GM12878 (cell line): ENCODE measurements around the gene SHMT2. TPM values are rescaled to one million over a fixed set of nuclear protein-coding genes. Genes with fewer than 3 reads are reported as not detected.

Experiments used
- ATAC-seq: fragments of 200-7000 bp; cut with Tn5 transposase; 3 replicates; pipeline ENCODE4 v1.9.1; 2020; ENCODE audit warnings: mild to moderate bottlenecking, moderate library complexity
- BruUV-seq: library from RNA; stranded (reverse); fragments of 400-500 nt; replicated peaks from 2 replicates; lab custom pipeline; 2021; lab: Mats Ljungman, UMichigan
- CTCF ChIA-PET: fragments of 300-600 bp; sonication (Branson Sonifier 250); formaldehyde crosslinking; extraction: SDS; loops from one replicate; lab custom pipeline; 2021; ENCODE audit warnings: inconsistent platforms; lab: Yijun Ruan, JAX
- POLR2A ChIA-PET: fragments of 350-600 bp; formaldehyde crosslinking; extraction: SDS; loops from one replicate; lab custom pipeline; 2021; ENCODE audit warnings: inconsistent platforms; lab: Charles Lee
- RAD21 ChIA-PET: fragments of 300-600 bp; sonication (Branson Sonifier 250); formaldehyde crosslinking; loops from one replicate; lab custom pipeline; 2023; ENCODE audit warnings: antibody characterized with exemption; ENCODE audit not compliant: unreplicated experiment; lab: Charles Lee
- SMC1A ChIA-PET: fragments of 300-600 bp; sonication (Branson Sonifier 250); formaldehyde crosslinking; loops from one replicate; lab custom pipeline; 2023; ENCODE audit not compliant: unreplicated experiment, uncharacterized antibody; lab: Charles Lee
- DNase-seq: peaks from one replicate; pipeline ENCODE4 v3.0.0-alpha.2; 2011; ENCODE audit warnings: low read depth, low spot score
- FAIRE-seq: peaks from 3 replicates; lab custom pipeline; 2011; peaks lifted over from hg19 to GRCh38; lab: Jason Lieb, UNC
- H2AFZ ChIP-seq: 2 replicates; pipeline ENCODE4 v1.6.0; 2011; ENCODE audit warnings: low read depth, low read length, control low read depth; ENCODE audit not compliant: control insufficient read depth
- H3K27ac ChIP-seq: 2 replicates; pipeline ENCODE4 v1.5.1; 2011; ENCODE audit warnings: control low read depth; ENCODE audit not compliant: control insufficient read depth, insufficient read depth
- H3K27me3 ChIP-seq, 2 experiments: replicated peaks in 1 of 2; 2 replicates each; pipeline versions ENCODE4 v1.6.0 to v1.6.1; 2011; ENCODE audit warnings: low read length in 1 of 2; ENCODE audit not compliant: control insufficient read depth in 2 of 2, insufficient read depth in 2 of 2
- H3K36me3 ChIP-seq, 2 experiments: 2 replicates each; pipeline ENCODE4 v1.5.1; 2011; ENCODE audit warnings: low read length in 1 of 2; ENCODE audit not compliant: control insufficient read depth in 2 of 2, insufficient read depth in 2 of 2
- H3K4me1 ChIP-seq: 2 replicates; pipeline ENCODE4 v1.6.1; 2011; ENCODE audit warnings: mild to moderate bottlenecking, low read length, moderate library complexity, mixed read lengths; ENCODE audit not compliant: control insufficient read depth, insufficient read depth
- H3K4me2 ChIP-seq: 2 replicates; pipeline ENCODE4 v1.6.0; 2011; ENCODE audit warnings: control low read depth; ENCODE audit not compliant: control insufficient read depth, insufficient read depth
- H3K4me3 ChIP-seq: fragments of 200-600 bp; sonication (generic); 2 replicates; pipeline ENCODE4 v1.5.1; 2016
- H3K79me2 ChIP-seq: 2 replicates; pipeline ENCODE4 v1.6.0; 2011; ENCODE audit warnings: low read length; ENCODE audit not compliant: control insufficient read depth, insufficient read depth
- H3K9ac ChIP-seq: 2 replicates; pipeline ENCODE4 v1.8.0; 2011; ENCODE audit warnings: low read length, control low read depth, mixed read lengths; ENCODE audit not compliant: control insufficient read depth, insufficient read depth
- H3K9me3 ChIP-seq: replicated peaks from 3 replicates; pipeline ENCODE4 v1.5.1; 2011; ENCODE audit warnings: mild to moderate bottlenecking, low read length; ENCODE audit not compliant: control insufficient read depth, insufficient read depth
- H4K20me1 ChIP-seq: 2 replicates; pipeline ENCODE4 v1.6.0; 2011; ENCODE audit not compliant: control insufficient read depth, insufficient read depth
- CBFB ChIP-seq: IDR thresholded peaks from 2 replicates; pipeline ENCODE4 v1.6.1; 2016; ENCODE audit warnings: antibody characterized with exemption, low read depth
- HCFC1 ChIP-seq: fragments of 150-350 bp; IDR thresholded peaks from 2 replicates; pipeline ENCODE4 v1.6.1; 2014; ENCODE audit warnings: low read length
- HDAC2 ChIP-seq: fragments of 200-600 bp; sonication (generic); IDR thresholded peaks from 2 replicates; pipeline ENCODE4 v1.6.1; 2017
- MEF2A ChIP-seq: IDR thresholded peaks from 2 replicates; pipeline ENCODE4 v1.6.1; 2011; ENCODE audit warnings: low read depth, mild to moderate bottlenecking, low read length, moderate library complexity; ENCODE audit not compliant: insufficient read depth
- NFYB ChIP-seq: IDR thresholded peaks from 2 replicates; pipeline ENCODE4 v1.6.1; 2011; ENCODE audit warnings: low read depth, mild to moderate bottlenecking, low read length, improper control_type of control experiment, moderate library complexity; ENCODE audit not compliant: insufficient read depth
- RB1 ChIP-seq: fragments of 450-650 bp; formaldehyde crosslinking; IDR thresholded peaks from 2 replicates; pipeline ENCODE4 v1.6.1; 2017; ENCODE audit warnings: mild to moderate bottlenecking, borderline replicate concordance
- RELA ChIP-seq: fragments of 450-650 bp; IDR thresholded peaks from 2 replicates; pipeline ENCODE4 v1.8.0; 2014; ENCODE audit warnings: borderline replicate concordance; ENCODE audit not compliant: partially characterized antibody
- YBX1 ChIP-seq: fragments of 450-650 bp; IDR thresholded peaks from 2 replicates; pipeline ENCODE4 v1.6.1; 2016; ENCODE audit warnings: antibody characterized with exemption
- ZBED1 ChIP-seq: IDR thresholded peaks from 2 replicates; pipeline ENCODE4 v1.6.1; 2016; ENCODE audit warnings: borderline replicate concordance
- WGBS: methylation state at CpG from one replicate; pipeline ENCODE4 v1.1.6; 2016; ENCODE audit warnings: low lambda C conversion rate; ENCODE audit not compliant: insufficient replicate concordance, insufficient coverage; ENCODE audit errors: missing lambda C conversion rate; 5-methylcytosine and 5-hydroxymethylcytosine counted together
- in situ Hi-C: fragments of 300-500 bp; cut with MboI; formaldehyde crosslinking; loops from 9 replicates; pipeline ENCODE4 v1.14.3; 2018; ENCODE audit warnings: mixed read lengths
- intact Hi-C: fragments of 100-400 bp; cut with micrococcal nuclease; formaldehyde crosslinking; loops from one replicate; pipeline ENCODE4 v1.14.2; 2022; ENCODE audit not compliant: unreplicated experiment
- polyA plus RNA-seq, 11 experiments: library from polyadenylated mRNA; depleted of rRNA in 4 of 11; unstranded in 6 of 11; stranded (reverse) in 5 of 11; fragments of >200 nt; fragmentation: Nextera tagmentation in 4 of 11; fragmentation: Illumina TruSeq in 1 of 11; extraction: Ambion mirVana in 4 of 11; extraction: Trizol in 1 of 11; gene quantifications; 1 replicate in 1 of 11; 2 replicates in 10 of 11; pipeline versions ENCODE4 v1.2.1 to v1.2.3, GENCODE V29; 2011 to 2016; ENCODE audit warnings: inconsistent platforms in 2 of 11, missing spikeins in 2 of 11, low read depth in 1 of 11
- total RNA-seq, 4 experiments: library from RNA; depleted of rRNA in 3 of 4; stranded (reverse); fragments of >200 nt in 3 of 4; fragmentation: Illumina TruSeq in 1 of 4; extraction: Trizol in 1 of 4; gene quantifications; 2 replicates each; pipeline versions ENCODE4 v1.2.1 to v1.2.3, GENCODE V29; 2013 to 2021
- TF ChIP-seq, protein P1 (sequence below): IDR thresholded peaks from 2 replicates; pipeline ENCODE4 v1.6.1; 2012; ENCODE audit warnings: low read depth, low read length, improper control_type of control experiment
- TF ChIP-seq, protein P2 (sequence below): fragments of 450-650 bp; formaldehyde crosslinking; IDR thresholded peaks from 2 replicates; pipeline ENCODE4 v1.5.0; 2022; ENCODE audit warnings: mild to moderate bottlenecking, missing genetic modification characterization

The SHMT2 gene
- total and polyA plus RNA-seq, 10 of the 15 experiments (the other 5 are each of a cell fraction or from before 2014, with no cell fraction given) = 57.0 to 292 (median 186) TPM

DNA sequence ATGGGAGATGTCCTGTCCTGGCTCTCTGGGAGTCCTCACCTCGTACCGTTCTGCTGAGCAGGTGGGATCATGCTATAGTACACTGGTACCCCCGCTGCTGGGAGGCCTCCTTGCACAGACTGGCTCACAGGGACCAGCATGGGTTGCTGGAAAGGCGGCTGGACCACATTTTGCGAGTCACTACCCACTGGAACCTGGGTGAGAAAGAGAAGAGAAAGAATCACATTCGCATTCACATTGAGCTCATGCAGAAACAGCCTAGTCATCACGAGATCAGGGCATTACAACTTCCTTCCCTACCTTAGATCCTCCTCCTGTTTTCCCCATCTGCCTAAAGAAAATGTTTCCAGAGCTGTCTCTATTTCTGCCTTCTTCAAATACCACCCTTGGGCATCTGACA is 38.8 kb downstream of the SHMT2 start:
- SMC1A ChIA-PET = interaction anchor here (9.5 kb wide), 1 partner anchor 185 kb away, joined by 134 read pairs; the partner anchor contains the start of gene INHBE
- in situ Hi-C loops = no loop called here
- no peak overlapping the region for H3K27ac ChIP-seq
- DNase-seq (no peak), FAIRE-seq (no peak), ATAC-seq (no peak)
- no TSS peak for BruUV-seq
- intact Hi-C loops = no loop called here
- no peak overlapping the region for H3K4me3 ChIP-seq
- H3K9me3 ChIP-seq = no peaks in the 10 kb centered on the region
- CTCF ChIA-PET = no interaction called here
- 73% methylated on average over 7 of the region's 7 CpGs for WGBS
- H2AFZ ChIP-seq = no peak overlapping the region
- no peaks in the 10 kb centered on the region for H3K79me2 ChIP-seq
- H4K20me1 ChIP-seq = no peaks in the 10 kb centered on the region
- H3K27me3 ChIP-seq = no peaks in the 10 kb centered on the region
- H3K4me1 ChIP-seq = no peaks in the 10 kb centered on the region
- peaks cover 8 to 15% of the 10 kb centered on the region in 2 experiments; a peak in 3 of 4 replicates for H3K36me3 ChIP-seq
- POLR2A ChIA-PET = no interaction called here
- RAD21 ChIA-PET = no interaction called here
- H3K9ac ChIP-seq = no peak overlapping the region
- H3K4me2 ChIP-seq = no peak overlapping the region
- TF ChIP-seq MEF2A = no peak
- TF ChIP-seq NFYB = no peak
- TF ChIP-seq, protein P1, sequence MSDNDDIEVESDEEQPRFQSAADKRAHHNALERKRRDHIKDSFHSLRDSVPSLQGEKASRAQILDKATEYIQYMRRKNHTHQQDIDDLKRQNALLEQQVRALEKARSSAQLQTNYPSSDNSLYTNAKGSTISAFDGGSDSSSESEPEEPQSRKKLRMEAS = no peak
- no peak for TF ChIP-seq HCFC1
- no peak for TF ChIP-seq HDAC2
- TF ChIP-seq CBFB = no peak
- TF ChIP-seq, protein P2, sequence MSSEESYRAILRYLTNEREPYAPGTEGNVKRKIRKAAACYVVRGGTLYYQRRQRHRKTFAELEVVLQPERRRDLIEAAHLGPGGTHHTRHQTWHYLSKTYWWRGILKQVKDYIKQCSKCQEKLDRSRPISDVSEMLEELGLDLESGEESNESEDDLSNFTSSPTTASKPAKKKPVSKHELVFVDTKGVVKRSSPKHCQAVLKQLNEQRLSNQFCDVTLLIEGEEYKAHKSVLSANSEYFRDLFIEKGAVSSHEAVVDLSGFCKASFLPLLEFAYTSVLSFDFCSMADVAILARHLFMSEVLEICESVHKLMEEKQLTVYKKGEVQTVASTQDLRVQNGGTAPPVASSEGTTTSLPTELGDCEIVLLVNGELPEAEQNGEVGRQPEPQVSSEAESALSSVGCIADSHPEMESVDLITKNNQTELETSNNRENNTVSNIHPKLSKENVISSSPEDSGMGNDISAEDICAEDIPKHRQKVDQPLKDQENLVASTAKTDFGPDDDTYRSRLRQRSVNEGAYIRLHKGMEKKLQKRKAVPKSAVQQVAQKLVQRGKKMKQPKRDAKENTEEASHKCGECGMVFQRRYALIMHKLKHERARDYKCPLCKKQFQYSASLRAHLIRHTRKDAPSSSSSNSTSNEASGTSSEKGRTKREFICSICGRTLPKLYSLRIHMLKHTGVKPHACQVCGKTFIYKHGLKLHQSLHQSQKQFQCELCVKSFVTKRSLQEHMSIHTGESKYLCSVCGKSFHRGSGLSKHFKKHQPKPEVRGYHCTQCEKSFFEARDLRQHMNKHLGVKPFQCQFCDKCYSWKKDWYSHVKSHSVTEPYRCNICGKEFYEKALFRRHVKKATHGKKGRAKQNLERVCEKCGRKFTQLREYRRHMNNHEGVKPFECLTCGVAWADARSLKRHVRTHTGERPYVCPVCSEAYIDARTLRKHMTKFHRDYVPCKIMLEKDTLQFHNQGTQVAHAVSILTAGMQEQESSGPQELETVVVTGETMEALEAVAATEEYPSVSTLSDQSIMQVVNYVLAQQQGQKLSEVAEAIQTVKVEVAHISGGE (CRISPR knock-in tag) = no peak
- no peak for TF ChIP-seq RELA
- no peak for TF ChIP-seq ZBED1
- TF ChIP-seq RB1 = no peak
- no peak for TF ChIP-seq YBX1
